ENCODE results near the gene APLF. TPM values are rescaled to one million over a fixed set of nuclear protein-coding genes. Genes with fewer than 3 reads are reported as not detected.

Gene APLF
- polyA plus RNA-seq, 1 of the 3 experiments (the other 2 are of a cell fraction): 1.1 TPM

DNA sequence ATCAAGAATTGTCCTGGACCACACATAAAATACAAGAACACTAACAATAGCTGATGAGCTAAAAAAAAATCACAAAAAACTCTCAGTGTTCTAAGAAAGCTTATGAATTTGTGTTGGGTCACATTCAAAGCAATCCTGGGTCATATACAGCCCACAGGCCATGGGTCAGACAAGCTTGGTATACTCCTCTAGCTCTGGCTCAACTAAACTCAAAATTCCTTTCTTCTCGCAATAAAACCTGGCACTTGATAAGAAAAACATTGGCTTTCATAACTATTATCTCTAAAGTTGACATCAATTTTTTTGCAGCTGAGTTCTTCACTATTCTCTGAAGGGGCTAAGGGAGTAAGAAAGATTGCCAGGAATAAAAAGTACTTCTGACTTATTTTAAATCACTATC lies 38.6 kb upstream of the APLF start:
- H3K79me2 ChIP-seq (ENCODE audit: insufficient read depth): no peaks in the 10 kb centered on the region
- H3K9me2 ChIP-seq: no peaks in the 10 kb centered on the region
- H3K9ac ChIP-seq: no peak overlapping the region
- TF ChIP-seq RFX5 (IDR thresholded peaks at IDR 0.05; ENCODE audit: low read length) (no peak), MAX (IDR thresholded peaks at IDR 0.05; ENCODE audit: low read depth) (no peak), TCF12 (IDR thresholded peaks at IDR 0.05) (no peak), GABPA (IDR thresholded peaks at IDR 0.05; ENCODE audit: low read depth) (no peak), JUND (IDR thresholded peaks at IDR 0.05) (no peak), NFIC (IDR thresholded peaks at IDR 0.05; ENCODE audit: borderline replicate concordance) (no peak), FOXM1 (IDR thresholded peaks at IDR 0.05; ENCODE audit: low read depth) (no peak), EP300 (IDR thresholded peaks at IDR 0.05; ENCODE audit: borderline replicate concordance in 1 of 2, low read depth in 1 of 2, low read length in 1 of 2) (no peak), MXI1 (IDR thresholded peaks at IDR 0.05; ENCODE audit: low read depth, low read length) (no peak), SMC3 (IDR thresholded peaks at IDR 0.05; ENCODE audit: low read depth, low read length) (no peak), FOXJ3 (CRISPR knock-in tag; IDR thresholded peaks at IDR 0.05) (no peak), ELF1 (IDR thresholded peaks at IDR 0.05) (no peak), TEAD4 (IDR thresholded peaks at IDR 0.05; ENCODE audit: borderline replicate concordance, insufficient read depth) (no peak), CHD2 (IDR thresholded peaks at IDR 0.05; ENCODE audit: low read length, partially characterized antibody) (no peak), FOSL2 (IDR thresholded peaks at IDR 0.05; ENCODE audit: borderline replicate concordance, low read depth) (no peak)
- TF ChIP-seq, protein P1, sequence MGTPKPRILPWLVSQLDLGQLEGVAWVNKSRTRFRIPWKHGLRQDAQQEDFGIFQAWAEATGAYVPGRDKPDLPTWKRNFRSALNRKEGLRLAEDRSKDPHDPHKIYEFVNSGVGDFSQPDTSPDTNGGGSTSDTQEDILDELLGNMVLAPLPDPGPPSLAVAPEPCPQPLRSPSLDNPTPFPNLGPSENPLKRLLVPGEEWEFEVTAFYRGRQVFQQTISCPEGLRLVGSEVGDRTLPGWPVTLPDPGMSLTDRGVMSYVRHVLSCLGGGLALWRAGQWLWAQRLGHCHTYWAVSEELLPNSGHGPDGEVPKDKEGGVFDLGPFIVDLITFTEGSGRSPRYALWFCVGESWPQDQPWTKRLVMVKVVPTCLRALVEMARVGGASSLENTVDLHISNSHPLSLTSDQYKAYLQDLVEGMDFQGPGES (IDR thresholded peaks at IDR 0.05; ENCODE audit: low read depth, low read length): no peak
- TF ChIP-seq, protein P2, sequence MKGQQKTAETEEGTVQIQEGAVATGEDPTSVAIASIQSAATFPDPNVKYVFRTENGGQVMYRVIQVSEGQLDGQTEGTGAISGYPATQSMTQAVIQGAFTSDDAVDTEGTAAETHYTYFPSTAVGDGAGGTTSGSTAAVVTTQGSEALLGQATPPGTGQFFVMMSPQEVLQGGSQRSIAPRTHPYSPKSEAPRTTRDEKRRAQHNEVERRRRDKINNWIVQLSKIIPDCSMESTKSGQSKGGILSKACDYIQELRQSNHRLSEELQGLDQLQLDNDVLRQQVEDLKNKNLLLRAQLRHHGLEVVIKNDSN (IDR thresholded peaks at IDR 0.05; ENCODE audit: borderline replicate concordance, low read depth): no peak
- no peaks in the 10 kb centered on the region for H4K20me1 ChIP-seq (ENCODE audit: insufficient read depth)
- no peak overlapping the region for H3K27ac ChIP-seq (ENCODE audit: low read depth in 2 of 2, low read length in 1 of 2)
- H3K4me3 ChIP-seq (ENCODE audit: low read depth in 2 of 2, low read length in 1 of 2): no peak overlapping the region
- ChIA-PET POLR2A (no interaction called here), CTCF (interaction anchor here (0.7 to 2.3 kb wide), 2 partner anchors 12 to 78 kb away, joined by 3 to 16 read pairs; no protein-coding TSS in a partner anchor)
- no peaks in the 10 kb centered on the region for H3K9me3 ChIP-seq
- no peak overlapping the region for H3K4me2 ChIP-seq
- no peaks in the 10 kb centered on the region for H3F3A ChIP-seq (replicated peaks; ENCODE audit: insufficient read depth)
- no peaks in the 10 kb centered on the region for H3K36me3 ChIP-seq (replicated peaks in 1 of 2; ENCODE audit: control insufficient read depth in 1 of 2, insufficient read depth in 2 of 2, low read length in 1 of 2)
- no peak for DNase-seq
- no peaks in the 10 kb centered on the region for H3K27me3 ChIP-seq (ENCODE audit: insufficient read depth)
- H3K4me1 ChIP-seq (ENCODE audit: control insufficient read depth in 1 of 2, insufficient read depth in 2 of 2, low read depth in 1 of 2, low read length in 1 of 2): no peaks in the 10 kb centered on the region
- no peak overlapping the region for H2AFZ ChIP-seq (ENCODE audit: low read depth)
- 41% methylated on average over 1 of the region's 1 CpG for WGBS (ENCODE audit: low lambda C conversion rate)

GRCh38 chr2:68429311-68429826 lies 38.0 kb upstream of the APLF start:
- no peaks in the 10 kb centered on the region for H3K4me1 ChIP-seq (ENCODE audit: control insufficient read depth in 1 of 2, insufficient read depth in 2 of 2, low read depth in 1 of 2, low read length in 1 of 2)
- H2AFZ ChIP-seq (ENCODE audit: low read depth): no peak overlapping the region
- DNase-seq: no peak
- no peaks in the 10 kb centered on the region for H3K79me2 ChIP-seq (ENCODE audit: insufficient read depth)
- ChIA-PET CTCF (interaction anchor here (2.3 to 2.8 kb wide), 2 partner anchors 11 to 34 kb away, joined by 7 to 16 read pairs; no protein-coding TSS in a partner anchor), POLR2A (no interaction called here)
- no peaks in the 10 kb centered on the region for H3K27me3 ChIP-seq (ENCODE audit: insufficient read depth)
- H3K9ac ChIP-seq: no peak overlapping the region
- no peaks in the 10 kb centered on the region for H4K20me1 ChIP-seq (ENCODE audit: insufficient read depth)
- no peak overlapping the region for H3K4me2 ChIP-seq
- no peaks in the 10 kb centered on the region for H3K9me3 ChIP-seq
- H3K4me3 ChIP-seq (ENCODE audit: low read depth in 2 of 2, low read length in 1 of 2): no peak overlapping the region
- no peaks in the 10 kb centered on the region for H3F3A ChIP-seq (replicated peaks; ENCODE audit: insufficient read depth)
- TF ChIP-seq SMC3 (IDR thresholded peaks at IDR 0.05; ENCODE audit: low read depth, low read length): no peak
- TF ChIP-seq, protein P3, sequence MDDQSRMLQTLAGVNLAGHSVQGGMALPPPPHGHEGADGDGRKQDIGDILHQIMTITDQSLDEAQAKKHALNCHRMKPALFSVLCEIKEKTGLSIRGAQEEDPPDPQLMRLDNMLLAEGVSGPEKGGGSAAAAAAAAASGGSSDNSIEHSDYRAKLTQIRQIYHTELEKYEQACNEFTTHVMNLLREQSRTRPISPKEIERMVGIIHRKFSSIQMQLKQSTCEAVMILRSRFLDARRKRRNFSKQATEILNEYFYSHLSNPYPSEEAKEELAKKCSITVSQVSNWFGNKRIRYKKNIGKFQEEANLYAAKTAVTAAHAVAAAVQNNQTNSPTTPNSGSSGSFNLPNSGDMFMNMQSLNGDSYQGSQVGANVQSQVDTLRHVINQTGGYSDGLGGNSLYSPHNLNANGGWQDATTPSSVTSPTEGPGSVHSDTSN (IDR thresholded peaks at IDR 0.05): no peak
- TF ChIP-seq ZBTB33 (IDR thresholded peaks at IDR 0.05; ENCODE audit: borderline replicate concordance, low read depth): no peak
- no peak for TF ChIP-seq CHD2 (IDR thresholded peaks at IDR 0.05; ENCODE audit: low read length, partially characterized antibody)
- no peak for TF ChIP-seq GABPA (IDR thresholded peaks at IDR 0.05; ENCODE audit: low read depth)
- no peak for TF ChIP-seq EZH2phosphoT487 (IDR thresholded peaks at IDR 0.05; ENCODE audit: borderline replicate concordance, low read depth)
- TF ChIP-seq ELF1 (IDR thresholded peaks at IDR 0.05): no peak
- no peak for TF ChIP-seq RXRA (IDR thresholded peaks at IDR 0.05; ENCODE audit: borderline replicate concordance, low read depth)
- TF ChIP-seq RFX5 (IDR thresholded peaks at IDR 0.05; ENCODE audit: low read length): no peak
- 68% methylated on average over 7 of the region's 7 CpGs for WGBS (ENCODE audit: low lambda C conversion rate)
- H3K36me3 ChIP-seq (replicated peaks in 1 of 2; ENCODE audit: control insufficient read depth in 1 of 2, insufficient read depth in 2 of 2, low read length in 1 of 2): no peaks in the 10 kb centered on the region
- no peak overlapping the region for H3K27ac ChIP-seq (ENCODE audit: low read depth in 2 of 2, low read length in 1 of 2)
- H3K9me2 ChIP-seq: no peaks in the 10 kb centered on the region

Data from SK-N-SH (cell line).